Stimulated activated CD8-positive, alpha-beta memory T cell treated with anti-CD3 and anti-CD28 coated beads, Interleukin-7, amount 100 ng/mL, for 48 hours (primary cell): ENCODE results near the gene EPHA7.

ENCODE experiments used
- DNase-seq, 2 donors: peaks; one replicate each; pipeline ENCODE4 v3.0.0-alpha.2; 2020; ENCODE audit warnings: low read depth in 1 of 2; ENCODE audit errors: extremely low read depth in 1 of 2

EPHA7 gene

DNA sequence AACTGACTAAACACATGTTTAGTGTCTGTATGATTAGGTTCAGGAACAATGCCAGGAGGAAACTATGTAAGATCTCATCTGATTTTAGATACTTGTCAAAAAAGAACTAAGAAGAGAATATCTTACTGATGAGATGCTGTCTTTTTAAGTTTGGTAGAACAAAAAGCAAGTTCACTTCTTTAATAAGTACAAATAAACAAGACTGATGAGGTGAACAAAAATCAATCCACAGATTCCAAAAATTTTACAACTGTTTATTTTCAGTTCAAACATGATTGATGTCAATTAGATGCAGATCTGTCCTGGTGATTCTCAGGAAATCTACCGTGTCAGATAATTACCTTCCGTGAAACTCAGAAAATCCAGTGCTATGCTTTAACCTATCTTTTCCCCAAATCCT lies 24.9 kb downstream of the EPHA7 start:
- DNase-seq = no peak

DNA sequence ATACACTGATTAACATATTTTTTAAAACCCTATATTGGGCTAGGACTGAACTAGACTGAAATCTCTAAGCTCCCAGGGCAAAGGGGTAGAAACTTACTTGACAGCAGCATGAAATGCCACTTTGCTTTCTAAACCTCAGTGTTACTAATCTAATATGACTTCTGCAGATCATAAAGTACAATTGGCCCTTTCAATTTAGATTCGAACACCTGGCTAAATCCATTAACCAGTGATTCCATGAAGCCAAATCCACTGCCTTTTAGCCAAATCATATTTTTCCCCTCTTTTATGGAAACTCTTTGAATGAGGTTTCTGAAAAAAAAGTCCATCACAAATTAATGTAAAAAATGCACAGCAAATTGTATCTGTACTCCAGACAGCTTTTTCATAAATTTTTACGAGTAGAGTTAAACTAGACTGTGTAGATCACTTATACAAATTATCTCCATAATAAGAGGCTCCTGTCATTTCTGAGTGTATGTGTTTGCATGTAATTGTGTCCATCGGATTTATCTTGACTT lies 25.7 kb downstream of the EPHA7 start:
- no peak for DNase-seq

DNA sequence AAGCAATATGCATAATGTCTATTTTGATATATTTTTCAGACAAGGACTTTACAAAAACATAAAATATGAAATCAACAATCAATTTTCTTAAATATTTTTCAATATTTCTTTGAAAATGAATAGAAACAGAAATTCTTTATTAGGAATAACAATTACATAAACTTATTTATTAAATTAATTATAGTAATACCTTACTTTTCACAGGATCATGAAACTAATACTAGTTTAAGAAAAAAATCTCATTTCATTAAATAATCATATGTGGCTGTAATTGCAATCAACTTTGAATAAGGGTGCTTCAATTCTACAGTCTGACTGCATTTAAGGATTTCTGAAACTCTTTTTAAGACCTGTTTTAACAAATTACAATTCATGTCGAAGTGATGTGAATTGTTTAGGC lies 26.6 kb downstream of the EPHA7 start:
- DNase-seq = no peak

DNA sequence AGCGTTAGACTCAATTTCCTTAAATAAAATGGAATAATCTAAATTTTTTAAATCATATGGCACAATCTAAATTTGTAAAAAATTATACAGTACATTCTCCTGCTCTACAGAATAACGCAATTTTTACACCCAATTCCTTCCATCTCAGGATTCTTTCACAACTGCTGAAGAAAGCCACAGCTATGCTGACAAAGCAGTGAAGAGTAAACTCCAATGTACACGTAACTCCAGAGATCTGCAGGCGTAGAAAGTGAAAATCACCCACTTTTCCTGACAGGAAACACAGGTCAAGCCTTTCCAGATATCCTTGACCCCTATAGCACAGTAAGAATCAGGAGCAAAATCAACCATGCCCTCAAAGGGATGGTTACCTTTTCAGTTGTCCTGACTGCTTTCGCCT lies 27.4 kb downstream of the EPHA7 start:
- no peak for DNase-seq

DNA sequence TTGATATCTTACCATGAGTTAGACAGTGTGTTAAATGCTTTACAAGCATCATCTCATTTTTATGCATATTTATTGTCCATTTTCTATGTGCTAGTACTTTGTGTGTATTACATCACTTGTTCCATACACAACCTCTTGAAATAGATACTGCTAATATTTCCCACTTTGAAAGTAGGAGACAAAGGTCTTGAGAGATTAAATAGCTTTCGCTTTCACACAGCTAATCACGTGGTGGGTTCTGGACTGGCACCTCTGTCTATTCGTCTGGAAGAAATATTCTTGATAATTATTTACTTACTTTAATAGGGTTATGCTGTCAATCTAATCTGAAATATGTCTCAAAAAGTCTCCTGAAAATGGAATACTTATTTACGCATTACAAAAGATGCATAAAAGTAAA lies 30.2 kb downstream of the EPHA7 start:
- no peak for DNase-seq

DNA sequence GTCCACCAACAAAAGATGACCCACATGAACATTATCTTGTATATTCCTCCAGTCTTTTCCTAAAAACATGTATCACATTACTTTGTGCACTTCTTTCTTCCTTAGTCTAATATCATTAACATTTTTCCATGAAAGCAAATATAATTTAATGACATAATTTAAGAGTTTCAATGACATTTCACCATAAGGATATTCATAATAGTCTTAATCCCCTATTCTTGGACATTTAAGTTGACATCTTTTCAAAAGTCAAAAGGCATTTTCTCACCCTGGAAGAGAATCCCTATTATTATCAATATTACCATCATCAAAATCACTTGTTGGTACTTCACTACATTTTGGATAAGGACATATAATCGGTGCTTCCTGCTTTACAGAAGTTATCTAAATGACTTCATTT lies 31.3 kb downstream of the EPHA7 start:
- no peak for DNase-seq

DNA sequence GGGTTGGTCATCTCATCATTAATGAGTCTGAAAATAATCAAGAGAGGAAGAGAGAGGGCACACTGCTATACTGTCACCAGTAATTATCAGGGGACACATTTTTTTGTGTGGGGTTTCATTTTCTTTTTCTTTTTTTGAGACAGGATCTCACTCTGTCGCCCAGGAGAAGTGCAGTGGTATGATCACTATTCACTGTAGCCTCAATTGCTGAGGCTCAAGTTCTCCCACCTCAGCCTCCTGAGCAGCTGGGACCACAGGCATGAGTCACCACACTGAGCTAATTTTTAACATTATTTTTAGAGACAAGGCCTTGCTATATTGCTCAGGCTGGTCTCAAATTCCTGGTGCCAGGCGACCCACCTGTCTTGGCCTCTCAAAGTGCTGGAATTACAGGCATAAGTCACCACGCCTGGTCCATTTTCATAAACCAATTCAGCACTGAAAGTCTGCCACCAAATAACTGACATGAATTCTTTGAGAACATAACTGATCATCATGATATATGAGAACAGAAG lies 43.3 kb downstream of the EPHA7 start:
- no peak for DNase-seq

DNA sequence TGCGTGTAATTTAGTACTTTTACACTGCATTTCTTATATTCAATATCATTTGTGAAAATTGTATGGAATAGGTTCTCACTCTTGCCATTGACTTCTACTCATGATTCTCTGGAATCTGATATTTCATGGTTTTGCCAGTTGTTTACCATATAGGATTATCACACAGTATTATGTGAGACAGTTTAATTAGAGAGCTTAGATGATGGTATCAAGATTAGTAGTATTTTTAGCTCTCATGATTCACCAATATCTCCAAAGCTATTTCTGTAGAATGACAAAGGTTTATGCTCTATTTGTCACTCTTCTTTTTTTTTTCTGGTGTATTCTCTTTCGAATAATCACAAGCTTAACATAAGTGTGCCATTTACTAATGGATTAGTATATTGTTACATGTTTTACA lies 45.9 kb downstream of the EPHA7 start:
- no peak for DNase-seq

DNA sequence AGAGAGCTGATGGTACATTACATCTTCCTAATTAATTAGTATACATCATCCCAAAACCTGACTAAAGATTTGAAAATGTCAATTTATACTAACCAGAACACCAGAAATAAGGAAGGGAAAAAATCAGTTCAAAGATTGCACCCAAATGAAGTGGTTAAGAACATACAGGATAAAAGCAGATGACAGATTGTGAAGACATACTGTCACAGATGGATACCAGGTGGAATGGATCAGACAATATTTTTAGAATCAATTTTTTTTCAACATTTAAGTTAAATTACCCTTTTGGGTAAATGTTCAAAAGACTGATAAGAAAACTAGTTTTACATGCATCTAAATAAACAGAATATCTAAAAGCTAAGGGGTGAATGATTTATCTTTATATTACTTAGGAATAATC lies 47.6 kb downstream of the EPHA7 start:
- no peak for DNase-seq

DNA sequence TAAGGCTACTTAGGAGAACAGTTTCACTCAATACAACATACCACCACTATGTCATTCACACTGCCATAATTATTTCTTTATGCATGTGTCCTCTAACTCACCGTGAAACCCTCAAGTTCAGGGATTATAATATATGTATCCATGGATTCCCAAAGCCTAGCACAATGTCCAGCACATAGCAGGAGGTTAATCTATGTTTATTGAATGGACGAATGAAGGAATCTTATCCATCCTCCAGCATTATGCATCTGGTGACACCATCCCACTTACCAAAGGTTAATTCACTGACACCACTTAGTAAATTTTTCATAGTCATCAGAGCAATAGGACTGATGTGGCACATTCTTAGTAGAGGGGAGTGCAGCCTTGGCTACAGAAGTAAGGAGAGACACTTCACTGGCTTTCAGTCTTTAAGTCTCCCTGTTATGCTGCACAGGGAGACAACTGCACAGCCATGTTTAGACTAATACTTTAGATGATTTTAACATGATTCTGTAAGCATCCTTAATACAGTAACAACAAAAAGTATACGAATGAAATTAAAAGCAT lies 49.7 kb downstream of the EPHA7 start:
- no peak for DNase-seq

DNA sequence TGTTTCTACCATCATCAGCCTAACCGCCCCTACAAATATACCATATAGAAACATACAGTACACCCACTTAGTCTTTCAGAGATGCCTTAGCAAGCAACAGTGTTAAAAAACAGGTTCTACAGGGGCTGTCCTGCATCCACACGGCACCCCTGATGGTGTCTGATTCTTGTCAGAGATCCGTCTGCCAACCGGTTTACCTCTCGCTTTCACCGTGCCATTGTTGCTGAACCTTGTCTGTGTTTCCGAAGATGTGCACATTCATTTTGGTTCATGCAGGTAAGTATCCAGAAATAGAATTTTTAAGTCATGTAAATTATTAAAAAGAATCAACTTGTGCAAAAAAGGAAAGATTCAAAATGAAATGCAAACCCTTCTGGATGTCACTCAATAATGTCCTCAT lies 52.9 kb downstream of the EPHA7 start:
- DNase-seq = no peak

DNA sequence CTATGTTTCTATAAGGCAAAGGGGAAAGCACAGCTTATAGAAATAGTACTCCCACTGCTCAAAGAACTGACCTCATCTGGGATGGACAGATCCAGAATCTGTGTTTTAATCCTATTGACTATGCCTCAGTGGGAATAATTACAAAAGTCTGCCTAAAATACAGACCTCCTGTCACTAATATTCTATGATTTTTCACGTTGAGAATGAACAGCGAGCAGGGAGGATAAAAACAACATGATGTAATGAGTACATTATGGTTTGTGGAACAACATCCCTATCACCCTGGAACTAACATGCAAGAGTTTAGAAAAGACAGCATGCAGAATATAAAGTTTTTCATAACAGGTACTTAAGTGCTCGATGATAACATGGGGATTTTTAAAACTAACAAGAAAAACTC lies 53.9 kb downstream of the EPHA7 start:
- no peak for DNase-seq

DNA sequence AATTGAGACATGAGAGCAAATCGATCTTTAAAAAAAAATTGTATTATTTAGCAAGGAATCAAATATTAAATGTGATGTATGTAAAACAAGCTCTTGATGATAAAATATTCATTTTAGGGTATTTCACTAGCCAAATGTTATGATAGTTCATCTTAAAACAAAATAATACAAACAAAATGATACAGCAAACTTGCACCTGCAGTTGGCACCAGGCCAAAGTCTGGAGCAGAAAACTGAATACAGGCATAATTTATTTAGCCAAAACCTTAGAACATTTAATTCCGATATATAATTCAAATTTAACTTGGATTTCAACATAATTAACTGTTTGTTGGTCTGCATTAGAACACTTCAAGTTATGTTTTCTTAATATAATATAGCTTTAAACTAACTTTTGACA lies 60.9 kb downstream of the EPHA7 start:
- no peak for DNase-seq

DNA sequence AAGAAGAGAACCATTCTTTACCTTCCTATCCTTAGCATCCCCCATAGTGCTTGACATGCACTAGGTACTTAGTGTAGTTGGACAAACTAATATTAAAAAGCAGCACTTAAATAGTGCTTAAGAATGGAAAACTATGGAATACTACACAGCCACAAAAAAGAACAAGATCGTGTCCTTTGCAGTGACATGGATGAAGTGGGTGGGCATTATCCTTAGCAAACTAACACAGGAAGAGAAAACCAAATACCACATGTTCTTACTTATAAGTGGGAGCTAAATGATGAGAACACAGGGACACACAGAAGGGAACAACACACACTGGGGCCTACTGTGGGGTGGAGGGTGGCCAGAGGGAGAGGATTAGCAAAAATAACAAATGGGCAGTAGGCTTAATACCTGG lies 66.8 kb downstream of the EPHA7 start:
- no peak for DNase-seq

DNA sequence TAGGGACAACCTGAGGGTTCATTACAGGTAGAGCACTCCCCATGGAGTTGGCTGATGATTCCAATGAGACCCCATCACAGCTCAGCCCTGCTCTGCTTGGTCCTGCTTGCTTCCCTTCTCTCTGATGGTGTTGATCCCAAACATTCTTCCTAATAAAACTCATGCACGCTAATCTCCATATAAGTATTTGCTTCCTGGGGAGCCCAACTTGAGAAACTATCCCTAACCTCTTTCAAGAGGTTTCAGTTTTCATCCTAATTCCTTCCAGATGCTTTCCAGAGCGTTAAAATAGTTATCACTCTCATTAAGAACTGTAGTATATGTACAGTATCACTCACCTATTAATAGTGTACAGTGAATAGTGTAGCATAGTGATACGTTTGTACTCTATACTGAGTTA lies 68.1 kb downstream of the EPHA7 start:
- DNase-seq = no peak

DNA sequence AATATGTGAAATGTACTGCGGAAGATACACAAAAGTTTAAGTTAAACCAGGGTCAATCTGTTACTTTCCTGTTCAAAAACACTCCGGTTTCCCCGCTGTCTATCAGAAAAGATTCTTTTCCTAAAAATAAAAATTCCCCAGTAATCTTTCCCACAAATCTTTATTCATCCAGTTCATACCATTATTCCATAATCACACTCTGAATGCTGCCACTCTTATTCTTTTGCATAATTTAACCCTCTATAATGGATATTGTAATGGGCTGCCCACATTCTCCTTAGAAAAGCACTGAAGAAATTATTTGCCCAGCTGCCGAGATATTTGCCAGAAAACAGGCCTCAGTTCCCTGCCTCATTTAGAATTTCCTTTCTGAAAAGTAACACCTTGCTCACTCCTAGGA lies 68.6 kb downstream of the EPHA7 start:
- DNase-seq = no peak

DNA sequence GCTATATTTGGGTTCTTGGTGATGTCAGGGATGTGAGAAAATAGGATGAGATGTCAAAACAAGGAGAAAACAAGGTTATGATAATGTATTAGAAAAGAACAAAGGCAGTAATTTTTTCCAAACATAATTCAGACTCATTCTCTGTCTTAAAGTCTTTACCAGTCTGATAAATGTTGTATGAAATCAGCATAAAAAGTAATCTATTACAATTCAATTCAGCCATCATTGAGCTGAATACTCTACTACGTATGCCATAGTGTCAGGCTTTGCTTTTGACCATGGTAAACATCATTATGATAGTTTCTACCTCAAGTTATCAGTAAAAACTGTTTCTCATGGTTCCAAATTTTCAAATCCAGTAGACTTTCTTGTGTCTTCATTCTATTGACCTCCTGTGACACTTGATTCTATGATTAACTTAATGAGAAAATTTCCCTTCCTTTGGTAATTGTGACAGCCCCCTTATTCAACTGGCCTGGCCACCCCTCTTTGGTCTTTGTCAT lies 75.0 kb downstream of the EPHA7 start:
- DNase-seq = no peak

DNA sequence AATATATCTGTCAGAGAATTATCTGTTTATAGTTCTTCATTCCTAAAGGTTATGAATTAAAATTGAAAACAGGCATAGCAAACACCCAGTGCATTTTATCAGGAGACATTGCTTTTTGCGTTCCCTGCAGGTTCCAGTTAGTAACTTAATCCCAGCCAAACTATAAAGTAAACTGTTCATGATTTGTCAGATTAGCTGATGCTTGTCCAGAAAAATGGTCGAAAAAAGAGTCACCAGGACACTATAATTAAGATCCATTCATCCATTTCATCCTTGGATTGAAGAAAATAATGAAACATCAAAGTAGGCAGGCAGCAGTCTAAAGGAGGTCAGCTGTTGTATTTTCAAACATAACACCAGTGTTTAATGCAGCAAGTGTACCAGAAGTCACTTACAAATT lies 75.9 kb downstream of the EPHA7 start:
- DNase-seq = no peak

DNA sequence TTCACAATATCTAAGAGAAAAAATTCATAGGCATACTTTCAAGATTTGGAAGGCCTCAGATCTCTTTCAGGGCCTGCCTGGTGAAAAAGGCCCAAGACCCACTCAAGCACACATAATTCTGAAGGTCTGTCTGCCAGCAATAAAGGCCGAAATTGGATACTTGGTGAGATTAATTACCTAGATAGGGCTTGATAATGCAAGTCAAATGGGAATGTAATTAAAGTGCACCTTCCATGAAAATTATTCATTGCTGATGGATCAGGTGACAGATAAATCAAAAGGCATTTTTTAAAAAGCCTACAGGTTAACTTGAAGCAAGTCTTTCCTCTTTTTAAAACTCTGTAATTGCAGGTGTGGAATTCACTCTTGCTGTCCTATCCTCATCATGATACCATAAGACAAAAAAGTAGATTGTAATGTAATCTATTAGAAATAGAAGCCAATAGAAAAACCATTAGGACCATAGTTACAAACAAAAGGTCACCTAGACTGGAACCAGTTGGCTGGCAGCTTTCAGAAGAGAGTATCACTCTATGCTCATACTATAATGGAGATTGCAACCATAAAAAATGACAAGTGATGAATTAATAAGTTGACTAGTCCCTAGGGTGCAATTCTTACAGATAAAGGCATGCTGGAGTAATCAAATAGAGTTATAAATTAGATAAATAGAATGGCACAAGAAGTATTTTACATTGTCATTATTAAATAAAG lies 77.3 kb downstream of the EPHA7 start:
- DNase-seq = no peak

DNA sequence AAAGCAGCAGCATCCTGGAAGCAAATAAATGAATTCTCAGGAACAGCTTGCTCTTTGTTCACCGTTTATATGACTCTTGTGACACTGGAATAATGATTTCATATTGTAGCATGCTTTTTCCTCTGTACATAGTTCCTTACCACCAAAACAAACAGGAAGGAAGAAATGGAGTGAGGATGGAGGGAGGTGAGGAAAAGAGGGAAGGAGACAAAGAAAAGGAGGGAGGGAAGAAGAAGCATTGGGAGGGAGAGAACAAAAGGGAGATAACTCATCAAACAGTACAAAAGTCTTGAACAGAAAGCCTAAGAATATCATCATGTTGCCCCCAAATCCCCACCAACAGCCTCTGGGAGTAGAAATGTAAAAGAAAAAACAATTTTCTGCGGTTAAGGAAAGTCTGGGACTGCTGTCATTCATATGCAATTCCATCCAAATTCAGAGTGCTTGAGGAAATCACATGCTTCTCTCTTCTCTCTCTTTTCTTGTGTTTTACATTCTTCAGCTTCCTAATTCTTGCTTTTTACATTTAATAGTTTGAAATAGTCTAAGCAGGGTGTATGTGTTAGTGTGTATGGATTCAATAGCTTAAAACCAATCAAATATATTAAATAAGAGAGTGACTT lies 81.5 kb downstream of the EPHA7 start:
- DNase-seq = no peak

DNA sequence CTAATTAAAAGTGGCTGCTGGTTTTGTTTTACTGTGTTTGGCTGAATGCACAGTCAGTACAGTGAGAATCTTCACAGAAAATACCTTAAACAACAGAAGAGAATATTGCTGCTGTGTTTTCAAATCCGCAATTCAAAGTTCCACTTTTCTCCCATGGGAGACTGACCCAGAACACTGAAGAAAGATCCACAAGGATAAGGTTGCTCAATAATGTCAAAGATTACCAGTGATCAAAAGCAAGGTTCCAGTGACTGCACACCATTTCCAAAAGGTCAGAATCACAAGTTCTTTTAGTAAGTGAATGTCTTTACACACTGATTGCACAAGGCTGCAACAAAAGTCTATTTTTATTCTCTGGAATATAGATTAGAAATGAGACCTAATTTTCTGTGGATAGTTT lies 82.3 kb downstream of the EPHA7 start:
- DNase-seq = no peak
